Esophagus muscularis mucosa (tissue), 4 donors: ENCODE results near the gene APP. TPM values are rescaled to one million over a fixed set of nuclear protein-coding genes. Genes with fewer than 3 reads are reported as not detected.

ENCODE experiments used
- DNase-seq: peaks from one replicate; pipeline ENCODE4 v3.0.0-alpha.2; 2017; ENCODE audit errors: extremely low spot score
- H3K27ac ChIP-seq, 4 donors: fragments of 200-600 bp; sonication (generic); replicated peaks in 1 of 4; 1 replicate in 3 of 4; 2 replicates in 1 of 4; pipeline ENCODE4 v1.5.1; 2016 to 2019; ENCODE audit warnings: mild to moderate bottlenecking in 1 of 4
- H3K27me3 ChIP-seq, 4 donors: fragments of 200-600 bp; sonication (generic); one replicate each; pipeline versions ENCODE4 v1.5.1 to v1.6.0; 2016 to 2019
- H3K36me3 ChIP-seq, 4 donors: fragments of 200-600 bp; sonication (generic); one replicate each; pipeline ENCODE4 v1.5.1; 2016 to 2019
- H3K4me1 ChIP-seq, 4 donors: fragments of 200-600 bp; sonication (generic); one replicate each; pipeline ENCODE4 v1.5.1; 2016 to 2019
- H3K4me3 ChIP-seq, 4 donors: fragments of 200-600 bp; sonication (generic); 1 replicate in 2 of 4; 2 replicates in 2 of 4; pipeline ENCODE4 v1.5.1; 2016 to 2019; ENCODE audit warnings: mild to moderate bottlenecking in 4 of 4, moderate library complexity in 1 of 4
- H3K9me3 ChIP-seq, 4 donors: fragments of 200-600 bp; sonication (generic); 1 replicate in 3 of 4; 2 replicates in 1 of 4; pipeline ENCODE4 v1.5.1; 2016 to 2019
- CTCF ChIP-seq, 3 experiments: fragments of 200-600 bp in 2 of 3; fragments of 450-650 bp in 1 of 3; sonication (generic) in 2 of 3; IDR thresholded peaks; one replicate each; pipeline ENCODE4 v1.5.1; 2017 to 2019; ENCODE audit warnings: antibody characterized with exemption in 3 of 3, mild to moderate bottlenecking in 2 of 3, moderate library complexity in 1 of 3
- EP300 ChIP-seq: sonication (generic); formaldehyde crosslinking; IDR thresholded peaks from one replicate; pipeline ENCODE4 v1.6.1; 2017; ENCODE audit warnings: antibody characterized with exemption
- POLR2A ChIP-seq: fragments of 450-650 bp; IDR thresholded peaks from one replicate; pipeline ENCODE4 v1.6.1; 2017; ENCODE audit warnings: antibody characterized with exemption, moderate library complexity, mild to moderate bottlenecking, low read depth
- POLR2AphosphoS5 ChIP-seq, 2 donors: sonication (generic); formaldehyde crosslinking; IDR thresholded peaks; one replicate each; pipeline ENCODE4 v1.6.1; 2017; ENCODE audit warnings: antibody characterized with exemption in 2 of 2
- whole genome bisulfite sequencing: methylation state at CpG from one replicate; pipeline ENCODE4 v1.1.5; 2018; 5-methylcytosine and 5-hydroxymethylcytosine counted together
- intact Hi-C: fragments of 100-400 bp; cut with DNase I; formaldehyde crosslinking; loops from one replicate; pipeline ENCODE4 v1.15.1; 2023
- total RNA-seq, 4 donors: library from RNA; depleted of rRNA; stranded (reverse); fragments of >200 nt; gene quantifications; one replicate each; pipeline versions ENCODE4 v1.1.0 to v1.2.1, GENCODE V29; 2016

APP gene
- total RNA-seq, 4 donors from 2014 or later, result 459 to 790 (median 624) TPM

GRCh38 chr21:25953196-25953595, 217.4 kb downstream of the APP start:
- intact Hi-C loops, result loop anchor here (10.0 kb wide), 1 partner anchor 48 kb away; no protein-coding TSS in a partner anchor
- Histone ChIP-seq H3K4me3 (no peak overlapping the region), H3K4me1 (no peaks in the 10 kb centered on the region), H3K27me3 (no peaks in the 10 kb centered on the region), H3K27ac (peak overlapping the region in 1 of 4 donors; percentile 25), H3K9me3 (no peaks in the 10 kb centered on the region), H3K36me3 (peaks cover 7 to 36% (median 28%) of the 10 kb centered on the region in 4 donors)
- no peak for TF ChIP-seq POLR2A
- no peak for DNase-seq
- WGBS, result 85% methylated on average over 3 of the region's 3 CpGs

- intact Hi-C loops, result loop anchor here (10.0 kb wide), 1 partner anchor 48 kb away; no protein-coding TSS in a partner anchor
Measured at GRCh38 chr21:25952306-25952705, 218.3 kb downstream of the APP start.

GRCh38 chr21:25949701-25950100, 220.9 kb downstream of the APP start:
- DNase-seq, result no peak
- TF ChIP-seq EP300 (no peak), CTCF (IDR thresholded peaks at IDR 0.05) (no peak)
- no peak overlapping the region for H3K27ac ChIP-seq
- no peak overlapping the region for H3K4me3 ChIP-seq
- intact Hi-C loops, result loop anchor here (10.0 kb wide), 1 partner anchor 45 kb away; no protein-coding TSS in a partner anchor
- peaks cover 7 to 37% (median 24%) of the 10 kb centered on the region in 4 donors for H3K36me3 ChIP-seq
- no peaks in the 10 kb centered on the region for H3K4me1 ChIP-seq
- no CpG with 5 or more reads among the region's 1 CpG for WGBS
- peaks cover 0 to 5% (median 0%) of the 10 kb centered on the region in 4 donors for H3K9me3 ChIP-seq
- H3K27me3 ChIP-seq, result no peaks in the 10 kb centered on the region

More at GRCh38 chr21:25952306-25952705, 218.3 kb downstream of the APP start:
- H3K27me3 ChIP-seq, result no peaks in the 10 kb centered on the region
- H3K4me1 ChIP-seq, result no peaks in the 10 kb centered on the region
- 78% methylated on average over 1 of the region's 1 CpG for WGBS
- TF ChIP-seq CTCF (IDR thresholded peaks at IDR 0.05) (no peak), POLR2AphosphoS5 (IDR thresholded peaks at IDR 0.05) (no peak), EP300 (no peak)
- H3K36me3 ChIP-seq, result peaks cover 7 to 33% (median 28%) of the 10 kb centered on the region in 4 donors
- H3K27ac ChIP-seq, result peak overlapping the region in 1 of 4 donors; percentile 25
- no peak overlapping the region for H3K4me3 ChIP-seq
- DNase-seq, result no peak
- H3K9me3 ChIP-seq, result no peaks in the 10 kb centered on the region

GRCh38 chr21:25944672-25945213, 225.8 kb downstream of the APP start:
- Histone ChIP-seq H3K4me3 (no peak overlapping the region), H3K4me1 (peaks cover 3 to 12% (median 8%) of the 10 kb centered on the region in 4 donors), H3K27me3 (no peaks in the 10 kb centered on the region), H3K36me3 (peaks cover 0 to 18% (median 5%) of the 10 kb centered on the region in 4 donors), H3K9me3 (peaks cover 0 to 5% (median 0%) of the 10 kb centered on the region in 4 donors), H3K27ac (no peak overlapping the region)
- WGBS, result 73% methylated on average over 3 of the region's 3 CpGs
- no peak for TF ChIP-seq EP300
- TF ChIP-seq POLR2AphosphoS5 (IDR thresholded peaks at IDR 0.05), result no peak
- TF ChIP-seq POLR2A, result no peak
- TF ChIP-seq CTCF (IDR thresholded peaks at IDR 0.05), result no peak
- intact Hi-C loops, result no loop called here
- no peak for DNase-seq

GRCh38 chr21:25944082-25944481, 226.5 kb downstream of the APP start:
- H3K4me1 ChIP-seq, result peaks cover 8 to 19% (median 15%) of the 10 kb centered on the region in 4 donors
- TF ChIP-seq CTCF (IDR thresholded peaks at IDR 0.05) (no peak), POLR2A (no peak), POLR2AphosphoS5 (IDR thresholded peaks at IDR 0.05) (no peak), EP300 (no peak)
- no peak overlapping the region for H3K27ac ChIP-seq
- WGBS, result 83% methylated on average over 7 of the region's 7 CpGs
- H3K4me3 ChIP-seq, result no peak overlapping the region
- peaks cover 0 to 5% (median 0%) of the 10 kb centered on the region in 4 donors for H3K9me3 ChIP-seq
- no peaks in the 10 kb centered on the region for H3K27me3 ChIP-seq
- peaks cover 0 to 18% (median 5%) of the 10 kb centered on the region in 4 donors for H3K36me3 ChIP-seq
- DNase-seq, result no peak
- intact Hi-C loops, result no loop called here
